Measurements from ENCODE around the gene DHFR. TPM values are rescaled to one million over a fixed set of nuclear protein-coding genes. Genes with fewer than 3 reads are reported as not detected.

DHFR gene
- polyA plus RNA-seq, 1 of the 3 experiments (the other 2 are of a cell fraction): 16.6 TPM

DNA sequence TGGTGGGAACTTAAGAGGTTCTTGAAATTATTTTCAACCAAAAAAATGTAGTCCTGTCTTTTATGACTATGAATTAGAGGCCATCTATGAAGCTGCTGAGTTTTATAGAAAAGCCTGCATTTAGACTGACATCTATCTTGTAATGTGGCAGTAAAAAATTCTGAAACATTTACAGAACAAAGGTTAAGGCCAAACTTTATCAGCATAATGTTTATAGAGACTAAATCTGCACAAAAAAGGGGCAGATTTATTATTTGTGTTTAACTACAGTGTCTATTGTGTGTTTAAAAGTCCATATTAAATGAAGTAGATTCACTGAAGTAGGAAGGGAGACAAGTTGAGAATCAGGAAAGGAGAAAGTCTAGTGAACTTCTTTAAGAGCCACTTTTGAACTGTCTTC lies 47.4 kb downstream of the DHFR start:
- H3K36me3 ChIP-seq (replicated peaks in 1 of 2; ENCODE audit: control insufficient read depth in 1 of 2, insufficient read depth in 2 of 2, low read length in 1 of 2): no peaks in the 10 kb centered on the region
- H3K27me3 ChIP-seq (ENCODE audit: insufficient read depth): no peaks in the 10 kb centered on the region
- H3K4me2 ChIP-seq: no peak overlapping the region
- no peaks in the 10 kb centered on the region for H3F3A ChIP-seq (replicated peaks; ENCODE audit: insufficient read depth)
- H4K20me1 ChIP-seq (ENCODE audit: insufficient read depth): no peaks in the 10 kb centered on the region
- no peak for DNase-seq
- no peak overlapping the region for H3K27ac ChIP-seq (ENCODE audit: low read depth in 2 of 2, low read length in 1 of 2)
- H3K4me1 ChIP-seq (ENCODE audit: control insufficient read depth in 1 of 2, insufficient read depth in 2 of 2, low read depth in 1 of 2, low read length in 1 of 2): no peaks in the 10 kb centered on the region
- H3K9me3 ChIP-seq: no peaks in the 10 kb centered on the region
- POLR2A ChIA-PET: no interaction called here
- H3K9me2 ChIP-seq: no peaks in the 10 kb centered on the region
- H2AFZ ChIP-seq (ENCODE audit: low read depth): no peak overlapping the region
- H3K4me3 ChIP-seq (ENCODE audit: low read depth in 2 of 2, low read length in 1 of 2): no peak overlapping the region
- TF ChIP-seq, protein P1, sequence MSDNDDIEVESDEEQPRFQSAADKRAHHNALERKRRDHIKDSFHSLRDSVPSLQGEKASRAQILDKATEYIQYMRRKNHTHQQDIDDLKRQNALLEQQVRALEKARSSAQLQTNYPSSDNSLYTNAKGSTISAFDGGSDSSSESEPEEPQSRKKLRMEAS (IDR thresholded peaks at IDR 0.05; ENCODE audit: low read depth): no peak
- no peak for TF ChIP-seq TAF1 (IDR thresholded peaks at IDR 0.05; ENCODE audit: borderline replicate concordance, low read depth, low read length)
- TF ChIP-seq, protein P2, sequence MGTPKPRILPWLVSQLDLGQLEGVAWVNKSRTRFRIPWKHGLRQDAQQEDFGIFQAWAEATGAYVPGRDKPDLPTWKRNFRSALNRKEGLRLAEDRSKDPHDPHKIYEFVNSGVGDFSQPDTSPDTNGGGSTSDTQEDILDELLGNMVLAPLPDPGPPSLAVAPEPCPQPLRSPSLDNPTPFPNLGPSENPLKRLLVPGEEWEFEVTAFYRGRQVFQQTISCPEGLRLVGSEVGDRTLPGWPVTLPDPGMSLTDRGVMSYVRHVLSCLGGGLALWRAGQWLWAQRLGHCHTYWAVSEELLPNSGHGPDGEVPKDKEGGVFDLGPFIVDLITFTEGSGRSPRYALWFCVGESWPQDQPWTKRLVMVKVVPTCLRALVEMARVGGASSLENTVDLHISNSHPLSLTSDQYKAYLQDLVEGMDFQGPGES (IDR thresholded peaks at IDR 0.05; ENCODE audit: low read depth, low read length): no peak
- TF ChIP-seq MXI1 (IDR thresholded peaks at IDR 0.05; ENCODE audit: low read depth, low read length): no peak
- TF ChIP-seq RCOR1 (IDR thresholded peaks at IDR 0.05; ENCODE audit: low read length): no peak
- TF ChIP-seq YY1 (IDR thresholded peaks at IDR 0.05; ENCODE audit: low read depth): no peak
- no peak for TF ChIP-seq RAD21 (IDR thresholded peaks at IDR 0.05; ENCODE audit: low read length)
- TF ChIP-seq, protein P3, sequence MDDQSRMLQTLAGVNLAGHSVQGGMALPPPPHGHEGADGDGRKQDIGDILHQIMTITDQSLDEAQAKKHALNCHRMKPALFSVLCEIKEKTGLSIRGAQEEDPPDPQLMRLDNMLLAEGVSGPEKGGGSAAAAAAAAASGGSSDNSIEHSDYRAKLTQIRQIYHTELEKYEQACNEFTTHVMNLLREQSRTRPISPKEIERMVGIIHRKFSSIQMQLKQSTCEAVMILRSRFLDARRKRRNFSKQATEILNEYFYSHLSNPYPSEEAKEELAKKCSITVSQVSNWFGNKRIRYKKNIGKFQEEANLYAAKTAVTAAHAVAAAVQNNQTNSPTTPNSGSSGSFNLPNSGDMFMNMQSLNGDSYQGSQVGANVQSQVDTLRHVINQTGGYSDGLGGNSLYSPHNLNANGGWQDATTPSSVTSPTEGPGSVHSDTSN (IDR thresholded peaks at IDR 0.05): no peak
- TF ChIP-seq GATA2 (CRISPR knock-in tag; IDR thresholded peaks at IDR 0.05): no peak
- no peak for TF ChIP-seq FOXM1 (IDR thresholded peaks at IDR 0.05; ENCODE audit: low read depth)
- TF ChIP-seq ELF1 (IDR thresholded peaks at IDR 0.05): no peak
- no peak for TF ChIP-seq NRF1 (IDR thresholded peaks at IDR 0.05; ENCODE audit: low read depth, low read length)
- TF ChIP-seq JUND (IDR thresholded peaks at IDR 0.05): no peak
- no peak for TF ChIP-seq SIN3A (IDR thresholded peaks at IDR 0.05; ENCODE audit: borderline replicate concordance, low read depth, low read length)
- TF ChIP-seq, protein P4, sequence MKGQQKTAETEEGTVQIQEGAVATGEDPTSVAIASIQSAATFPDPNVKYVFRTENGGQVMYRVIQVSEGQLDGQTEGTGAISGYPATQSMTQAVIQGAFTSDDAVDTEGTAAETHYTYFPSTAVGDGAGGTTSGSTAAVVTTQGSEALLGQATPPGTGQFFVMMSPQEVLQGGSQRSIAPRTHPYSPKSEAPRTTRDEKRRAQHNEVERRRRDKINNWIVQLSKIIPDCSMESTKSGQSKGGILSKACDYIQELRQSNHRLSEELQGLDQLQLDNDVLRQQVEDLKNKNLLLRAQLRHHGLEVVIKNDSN (IDR thresholded peaks at IDR 0.05; ENCODE audit: borderline replicate concordance, low read depth): no peak
- no peak for TF ChIP-seq MEF2A (IDR thresholded peaks at IDR 0.05; ENCODE audit: borderline replicate concordance, low read depth)
- CTCF ChIA-PET: no interaction called here
- H3K79me2 ChIP-seq (ENCODE audit: insufficient read depth): no peaks in the 10 kb centered on the region
- no peak overlapping the region for H3K9ac ChIP-seq

DNA sequence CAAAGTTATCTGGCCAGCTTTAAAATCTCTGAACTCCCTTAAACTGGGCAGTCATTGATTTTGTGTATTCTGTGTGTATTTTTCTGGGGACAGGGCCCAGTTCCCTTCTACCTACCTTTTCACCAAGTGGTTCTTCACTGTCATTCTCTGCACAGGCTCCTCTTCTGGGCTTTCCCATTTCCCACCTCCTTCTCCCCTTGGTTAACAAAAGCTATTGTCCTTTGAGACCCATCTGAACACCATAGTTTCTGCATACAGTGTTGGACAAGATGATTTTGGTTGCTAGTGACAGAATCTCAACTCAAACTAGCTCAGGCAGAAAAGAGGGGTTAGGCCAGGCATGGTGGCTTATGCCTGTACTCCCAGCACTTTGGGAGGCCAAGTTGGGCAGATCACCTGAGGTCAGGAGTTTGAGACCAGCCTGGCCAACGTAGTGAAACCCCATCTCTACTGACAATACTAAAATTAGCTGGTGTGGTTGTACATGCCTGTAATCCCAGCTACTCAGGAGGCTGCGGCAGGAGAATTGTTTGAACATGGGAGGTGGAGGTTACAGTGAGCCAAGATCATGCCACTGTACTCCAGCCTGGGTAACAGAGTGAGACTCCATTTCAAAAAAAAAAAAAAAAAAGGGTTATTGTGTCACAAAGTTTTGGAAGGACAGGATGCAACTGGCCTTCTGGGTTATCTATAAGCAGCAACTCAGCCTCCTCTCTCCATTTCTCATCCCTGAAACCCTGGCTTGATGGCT lies 53.7 kb downstream of the DHFR start:
- H3K9ac ChIP-seq: no peak overlapping the region
- no peak overlapping the region for H3K27ac ChIP-seq (ENCODE audit: low read depth in 2 of 2, low read length in 1 of 2)
- no peak for TF ChIP-seq FOXM1 (IDR thresholded peaks at IDR 0.05; ENCODE audit: low read depth)
- TF ChIP-seq, protein P3 (IDR thresholded peaks at IDR 0.05): no peak
- TF ChIP-seq NRF1 (IDR thresholded peaks at IDR 0.05; ENCODE audit: low read depth, low read length): no peak
- no peak for TF ChIP-seq ELF1 (IDR thresholded peaks at IDR 0.05)
- no peak overlapping the region for H3K4me2 ChIP-seq
- H3K36me3 ChIP-seq (replicated peaks in 1 of 2; ENCODE audit: control insufficient read depth in 1 of 2, insufficient read depth in 2 of 2, low read length in 1 of 2): no peaks in the 10 kb centered on the region
- H3K9me2 ChIP-seq: no peaks in the 10 kb centered on the region
- H3K4me1 ChIP-seq (ENCODE audit: control insufficient read depth in 1 of 2, insufficient read depth in 2 of 2, low read depth in 1 of 2, low read length in 1 of 2): no peaks in the 10 kb centered on the region
- CTCF ChIA-PET: no interaction called here
- H3F3A ChIP-seq (replicated peaks; ENCODE audit: insufficient read depth): no peaks in the 10 kb centered on the region
- no peak overlapping the region for H3K4me3 ChIP-seq (ENCODE audit: low read depth in 2 of 2, low read length in 1 of 2)
- no peaks in the 10 kb centered on the region for H3K9me3 ChIP-seq
- POLR2A ChIA-PET: no interaction called here
- H4K20me1 ChIP-seq (ENCODE audit: insufficient read depth): no peaks in the 10 kb centered on the region
- no peak for DNase-seq
- H3K27me3 ChIP-seq (ENCODE audit: insufficient read depth): no peaks in the 10 kb centered on the region
- 71% methylated on average over 2 of the region's 2 CpGs for WGBS (ENCODE audit: low lambda C conversion rate)
- H3K79me2 ChIP-seq (ENCODE audit: insufficient read depth): no peaks in the 10 kb centered on the region
- H2AFZ ChIP-seq (ENCODE audit: low read depth): no peak overlapping the region
